B cell (primary cell): ENCODE results near the gene TFCP2L1.

Experiments used
- CTCF ChIP-seq: fragments of 200-600 bp; IDR thresholded peaks from one replicate; pipeline ENCODE4 v1.8.0; 2022; ENCODE audit warnings: antibody characterized with exemption, mild to moderate bottlenecking
- EZH2 ChIP-seq: IDR thresholded peaks from 2 replicates; pipeline ENCODE4 v1.6.1; 2012; ENCODE audit warnings: borderline replicate concordance, low read depth, mild to moderate bottlenecking, moderate library complexity, low read length; ENCODE audit not compliant: insufficient read depth, poor library complexity, severe bottlenecking

- TF ChIP-seq CTCF (no peak), EZH2 (no peak)
These were observed 67.4 kb downstream of the TFCP2L1 start for GRCh38 chr2:121217627-121218026.
